K562 (cell line): ENCODE data around the gene NLRX1. TPM values are rescaled to one million over a fixed set of nuclear protein-coding genes. Genes with fewer than 3 reads are reported as not detected.
A peak's percentile ranks its signal among the peaks of the same experiment; 100 is the strongest.

ENCODE experiments used
- CREB1 ChIP-seq, 2 experiments: sonication (generic) in 1 of 2; formaldehyde crosslinking in 1 of 2; IDR thresholded peaks; 2 replicates each; pipeline versions ENCODE4 v1.6.1 to v1.8.0; 2012 to 2022; ENCODE audit warnings: inconsistent platforms in 1 of 2, mild to moderate bottlenecking in 1 of 2, missing genetic modification reagents in 1 of 2, moderate library complexity in 1 of 2
- DMBX1 ChIP-seq: fragments of 250-450 bp; sonication (Bioruptor Pico); IDR thresholded peaks from 2 replicates; pipeline ENCODE4 v1.8.0; 2022; ENCODE audit warnings: inconsistent platforms, mild to moderate bottlenecking, moderate library complexity, borderline replicate concordance
- HNRNPH1 ChIP-seq: fragments of 200-400 bp; formaldehyde crosslinking; optimal IDR thresholded peaks from 2 replicates; pipeline ENCODE3; 2017; ENCODE audit warnings: low read depth, mild to moderate bottlenecking, low read length, moderate library complexity
- KDM2B ChIP-seq: fragments of 250-450 bp; sonication (Bioruptor Pico); IDR thresholded peaks from 2 replicates; pipeline ENCODE4 v1.8.0; 2021; ENCODE audit warnings: mild to moderate bottlenecking, moderate library complexity
- MAFF ChIP-seq: IDR thresholded peaks from 2 replicates; pipeline ENCODE4 v1.6.1; 2012; ENCODE audit warnings: low read length, improper control_type of control experiment
- SRSF1 ChIP-seq: fragments of 200-400 bp; formaldehyde crosslinking; IDR thresholded peaks from 2 replicates; pipeline ENCODE4 v1.6.1; 2017; ENCODE audit warnings: mild to moderate bottlenecking, low read depth, low read length, moderate library complexity
- ZNF589 ChIP-seq: fragments of 200-800 bp; sonication (Bioruptor generic); IDR thresholded peaks from 2 replicates; pipeline ENCODE4 v1.6.1; 2016; ENCODE audit warnings: low read depth, missing genetic modification characterization, missing compliant biosample characterization
- polyA plus RNA-seq, 8 experiments: library from polyadenylated mRNA; depleted of rRNA in 4 of 8; stranded (reverse) in 5 of 8; unstranded in 3 of 8; fragments of >200 nt; fragmentation: Nextera tagmentation in 2 of 8; fragmentation: Illumina TruSeq in 1 of 8; extraction: Ambion mirVana in 2 of 8; extraction: Trizol in 1 of 8; gene quantifications; 2 replicates each; pipeline versions ENCODE4 v1.2.1 to v1.2.3, GENCODE V29; 2011 to 2014; ENCODE audit warnings: inconsistent platforms in 1 of 8, missing spikeins in 1 of 8
- total RNA-seq, 7 experiments: library from RNA; depleted of rRNA in 6 of 7; stranded (reverse); fragments of >200 nt in 6 of 7; fragmentation: Illumina TruSeq in 2 of 7; extraction: Trizol in 2 of 7; gene quantifications; 2 replicates each; pipeline versions ENCODE4 v1.2.1 to v1.2.3, GENCODE V29; 2011 to 2021; ENCODE audit warnings: low replicate concordance in 1 of 7
- TF ChIP-seq, protein P1 (sequence below): sonication (generic); formaldehyde crosslinking; IDR thresholded peaks from 2 replicates; pipeline ENCODE4 v1.8.0; 2022; ENCODE audit warnings: mild to moderate bottlenecking, missing genetic modification reagents
- TF ChIP-seq, protein P2 (sequence below): fragments of 450-650 bp; IDR thresholded peaks from 2 replicates; pipeline ENCODE4 v1.6.1; 2016
- TF ChIP-seq, protein P3 (sequence below), 2 experiments: IDR thresholded peaks; 2 replicates each; pipeline ENCODE4 v1.6.1; 2012; ENCODE audit warnings: improper control_type of control experiment in 2 of 2, low read depth in 2 of 2, low read length in 2 of 2, borderline replicate concordance in 1 of 2
- TF ChIP-seq, protein P4 (sequence below): fragments of 250-450 bp; sonication (Bioruptor Pico); IDR thresholded peaks from 2 replicates; pipeline ENCODE4 v1.9.0; 2021; ENCODE audit warnings: mild to moderate bottlenecking
- TF ChIP-seq, protein P5 (sequence below): fragments of 250-450 bp; sonication (Bioruptor Pico); IDR thresholded peaks from 2 replicates; pipeline ENCODE4 v1.4.0; 2020; ENCODE audit warnings: mild to moderate bottlenecking
- TF ChIP-seq, protein P6 (sequence below): IDR thresholded peaks from 2 replicates; pipeline ENCODE4 v1.6.1; 2014; ENCODE audit warnings: antibody characterized with exemption

Gene NLRX1
- total and polyA plus RNA-seq, 9 of the 15 experiments (the other 6 are each of a cell fraction or from before 2014, with no cell fraction given) = 0.04 to 2.3 (median 0.69) TPM

DNA sequence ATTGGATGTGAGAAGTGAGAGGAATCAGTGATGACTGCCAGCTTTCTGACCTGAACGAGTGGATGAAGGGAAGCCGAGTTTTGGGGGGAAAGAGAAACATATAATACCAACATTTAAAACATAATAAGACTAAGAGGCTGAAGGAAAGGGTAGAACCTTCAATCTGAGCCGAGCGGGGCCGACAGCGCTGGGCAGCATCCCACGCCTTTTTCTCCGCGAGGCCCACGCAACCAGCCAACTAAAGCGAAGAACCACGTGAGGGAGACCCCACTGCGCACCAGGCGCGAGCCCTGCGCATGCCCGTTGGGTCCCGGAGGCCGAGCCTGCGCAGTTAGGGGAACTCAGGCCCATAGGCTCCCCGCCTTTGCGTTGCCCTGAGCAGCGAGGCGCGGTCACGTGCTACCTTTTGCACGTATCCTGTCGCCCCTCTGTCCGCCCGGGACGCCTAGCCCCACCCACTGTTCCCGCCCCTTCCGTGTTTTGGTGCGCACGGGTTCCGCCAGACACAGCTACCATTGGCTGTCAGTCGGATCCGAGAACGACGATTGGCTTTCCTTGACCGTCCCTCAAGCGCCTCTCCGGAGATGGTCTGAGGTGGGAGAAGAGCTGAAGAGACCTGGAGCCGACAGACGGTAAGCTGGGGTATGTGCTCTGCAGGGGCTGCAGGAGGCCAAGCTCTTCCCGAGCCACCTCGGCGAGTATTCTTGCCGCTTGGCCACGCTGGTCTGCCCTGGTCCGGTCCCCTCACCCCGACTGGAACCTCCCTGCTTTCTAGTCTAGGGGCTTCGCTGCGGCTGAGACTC lies 47.3 kb upstream of the NLRX1 start, which contains the start of gene HINFP (continued):
- TF ChIP-seq, protein P1, sequence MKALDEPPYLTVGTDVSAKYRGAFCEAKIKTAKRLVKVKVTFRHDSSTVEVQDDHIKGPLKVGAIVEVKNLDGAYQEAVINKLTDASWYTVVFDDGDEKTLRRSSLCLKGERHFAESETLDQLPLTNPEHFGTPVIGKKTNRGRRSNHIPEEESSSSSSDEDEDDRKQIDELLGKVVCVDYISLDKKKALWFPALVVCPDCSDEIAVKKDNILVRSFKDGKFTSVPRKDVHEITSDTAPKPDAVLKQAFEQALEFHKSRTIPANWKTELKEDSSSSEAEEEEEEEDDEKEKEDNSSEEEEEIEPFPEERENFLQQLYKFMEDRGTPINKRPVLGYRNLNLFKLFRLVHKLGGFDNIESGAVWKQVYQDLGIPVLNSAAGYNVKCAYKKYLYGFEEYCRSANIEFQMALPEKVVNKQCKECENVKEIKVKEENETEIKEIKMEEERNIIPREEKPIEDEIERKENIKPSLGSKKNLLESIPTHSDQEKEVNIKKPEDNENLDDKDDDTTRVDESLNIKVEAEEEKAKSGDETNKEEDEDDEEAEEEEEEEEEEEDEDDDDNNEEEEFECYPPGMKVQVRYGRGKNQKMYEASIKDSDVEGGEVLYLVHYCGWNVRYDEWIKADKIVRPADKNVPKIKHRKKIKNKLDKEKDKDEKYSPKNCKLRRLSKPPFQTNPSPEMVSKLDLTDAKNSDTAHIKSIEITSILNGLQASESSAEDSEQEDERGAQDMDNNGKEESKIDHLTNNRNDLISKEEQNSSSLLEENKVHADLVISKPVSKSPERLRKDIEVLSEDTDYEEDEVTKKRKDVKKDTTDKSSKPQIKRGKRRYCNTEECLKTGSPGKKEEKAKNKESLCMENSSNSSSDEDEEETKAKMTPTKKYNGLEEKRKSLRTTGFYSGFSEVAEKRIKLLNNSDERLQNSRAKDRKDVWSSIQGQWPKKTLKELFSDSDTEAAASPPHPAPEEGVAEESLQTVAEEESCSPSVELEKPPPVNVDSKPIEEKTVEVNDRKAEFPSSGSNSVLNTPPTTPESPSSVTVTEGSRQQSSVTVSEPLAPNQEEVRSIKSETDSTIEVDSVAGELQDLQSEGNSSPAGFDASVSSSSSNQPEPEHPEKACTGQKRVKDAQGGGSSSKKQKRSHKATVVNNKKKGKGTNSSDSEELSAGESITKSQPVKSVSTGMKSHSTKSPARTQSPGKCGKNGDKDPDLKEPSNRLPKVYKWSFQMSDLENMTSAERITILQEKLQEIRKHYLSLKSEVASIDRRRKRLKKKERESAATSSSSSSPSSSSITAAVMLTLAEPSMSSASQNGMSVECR (CRISPR knock-in tag) = peak; percentile 75; the same call in 1 of the 2 replicates
- TF ChIP-seq, protein P2, sequence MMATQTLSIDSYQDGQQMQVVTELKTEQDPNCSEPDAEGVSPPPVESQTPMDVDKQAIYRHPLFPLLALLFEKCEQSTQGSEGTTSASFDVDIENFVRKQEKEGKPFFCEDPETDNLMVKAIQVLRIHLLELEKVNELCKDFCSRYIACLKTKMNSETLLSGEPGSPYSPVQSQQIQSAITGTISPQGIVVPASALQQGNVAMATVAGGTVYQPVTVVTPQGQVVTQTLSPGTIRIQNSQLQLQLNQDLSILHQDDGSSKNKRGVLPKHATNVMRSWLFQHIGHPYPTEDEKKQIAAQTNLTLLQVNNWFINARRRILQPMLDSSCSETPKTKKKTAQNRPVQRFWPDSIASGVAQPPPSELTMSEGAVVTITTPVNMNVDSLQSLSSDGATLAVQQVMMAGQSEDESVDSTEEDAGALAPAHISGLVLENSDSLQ = peak; percentile 99
- TF ChIP-seq ZNF589 (no peak), SRSF1 (no peak), CREB1 (IDR thresholded peaks at IDR 0.05) (peak; percentile 7; the same call in 1 of the 2 replicates), CREB1 (CRISPR knock-in tag; IDR thresholded peaks at IDR 0.05) (peak; percentile 73), MAFF (no peak), HNRNPH1 (no peak), KDM2B (CRISPR knock-in tag) (peak; percentile 95; the same call in 1 of the 2 replicates), DMBX1 (CRISPR knock-in tag) (no peak)
- TF ChIP-seq, protein P3, sequence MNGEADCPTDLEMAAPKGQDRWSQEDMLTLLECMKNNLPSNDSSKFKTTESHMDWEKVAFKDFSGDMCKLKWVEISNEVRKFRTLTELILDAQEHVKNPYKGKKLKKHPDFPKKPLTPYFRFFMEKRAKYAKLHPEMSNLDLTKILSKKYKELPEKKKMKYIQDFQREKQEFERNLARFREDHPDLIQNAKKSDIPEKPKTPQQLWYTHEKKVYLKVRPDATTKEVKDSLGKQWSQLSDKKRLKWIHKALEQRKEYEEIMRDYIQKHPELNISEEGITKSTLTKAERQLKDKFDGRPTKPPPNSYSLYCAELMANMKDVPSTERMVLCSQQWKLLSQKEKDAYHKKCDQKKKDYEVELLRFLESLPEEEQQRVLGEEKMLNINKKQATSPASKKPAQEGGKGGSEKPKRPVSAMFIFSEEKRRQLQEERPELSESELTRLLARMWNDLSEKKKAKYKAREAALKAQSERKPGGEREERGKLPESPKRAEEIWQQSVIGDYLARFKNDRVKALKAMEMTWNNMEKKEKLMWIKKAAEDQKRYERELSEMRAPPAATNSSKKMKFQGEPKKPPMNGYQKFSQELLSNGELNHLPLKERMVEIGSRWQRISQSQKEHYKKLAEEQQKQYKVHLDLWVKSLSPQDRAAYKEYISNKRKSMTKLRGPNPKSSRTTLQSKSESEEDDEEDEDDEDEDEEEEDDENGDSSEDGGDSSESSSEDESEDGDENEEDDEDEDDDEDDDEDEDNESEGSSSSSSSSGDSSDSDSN (IDR thresholded peaks at IDR 0.05; ENCODE audit: borderline replicate concordance in 1 of 2, low read depth in 2 of 2, low read length in 2 of 2) = no peak; a peak in 1 of 4 replicates
- TF ChIP-seq, protein P4, sequence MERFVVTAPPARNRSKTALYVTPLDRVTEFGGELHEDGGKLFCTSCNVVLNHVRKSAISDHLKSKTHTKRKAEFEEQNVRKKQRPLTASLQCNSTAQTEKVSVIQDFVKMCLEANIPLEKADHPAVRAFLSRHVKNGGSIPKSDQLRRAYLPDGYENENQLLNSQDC (CRISPR knock-in tag) = 0 out of 2 replicates have a peak, but pooled peaks have one; percentile 57
- TF ChIP-seq, protein P5, sequence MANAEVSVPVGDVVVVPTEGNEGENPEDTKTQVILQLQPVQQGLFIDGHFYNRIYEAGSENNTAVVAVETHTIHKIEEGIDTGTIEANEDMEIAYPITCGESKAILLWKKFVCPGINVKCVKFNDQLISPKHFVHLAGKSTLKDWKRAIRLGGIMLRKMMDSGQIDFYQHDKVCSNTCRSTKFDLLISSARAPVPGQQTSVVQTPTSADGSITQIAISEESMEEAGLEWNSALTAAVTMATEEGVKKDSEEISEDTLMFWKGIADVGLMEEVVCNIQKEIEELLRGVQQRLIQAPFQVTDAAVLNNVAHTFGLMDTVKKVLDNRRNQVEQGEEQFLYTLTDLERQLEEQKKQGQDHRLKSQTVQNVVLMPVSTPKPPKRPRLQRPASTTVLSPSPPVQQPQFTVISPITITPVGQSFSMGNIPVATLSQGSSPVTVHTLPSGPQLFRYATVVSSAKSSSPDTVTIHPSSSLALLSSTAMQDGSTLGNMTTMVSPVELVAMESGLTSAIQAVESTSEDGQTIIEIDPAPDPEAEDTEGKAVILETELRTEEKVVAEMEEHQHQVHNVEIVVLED (CRISPR knock-in tag) = peak; percentile 59; the same call in 1 of the 2 replicates
- TF ChIP-seq, protein P6, sequence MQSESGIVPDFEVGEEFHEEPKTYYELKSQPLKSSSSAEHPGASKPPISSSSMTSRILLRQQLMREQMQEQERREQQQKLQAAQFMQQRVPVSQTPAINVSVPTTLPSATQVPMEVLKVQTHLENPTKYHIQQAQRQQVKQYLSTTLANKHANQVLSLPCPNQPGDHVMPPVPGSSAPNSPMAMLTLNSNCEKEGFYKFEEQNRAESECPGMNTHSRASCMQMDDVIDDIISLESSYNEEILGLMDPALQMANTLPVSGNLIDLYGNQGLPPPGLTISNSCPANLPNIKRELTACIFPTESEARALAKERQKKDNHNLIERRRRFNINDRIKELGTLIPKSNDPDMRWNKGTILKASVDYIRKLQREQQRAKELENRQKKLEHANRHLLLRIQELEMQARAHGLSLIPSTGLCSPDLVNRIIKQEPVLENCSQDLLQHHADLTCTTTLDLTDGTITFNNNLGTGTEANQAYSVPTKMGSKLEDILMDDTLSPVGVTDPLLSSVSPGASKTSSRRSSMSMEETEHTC = peak; percentile 54; the same call in 1 of the 2 replicates
